ENCODE results near the gene ATF1.
"Not testable (repeated sequence)": the region's sequence is repeated elsewhere in the genome, so short reads cannot be mapped to it uniquely, and the experiment has no call there.

The ATF1 gene

DNA sequence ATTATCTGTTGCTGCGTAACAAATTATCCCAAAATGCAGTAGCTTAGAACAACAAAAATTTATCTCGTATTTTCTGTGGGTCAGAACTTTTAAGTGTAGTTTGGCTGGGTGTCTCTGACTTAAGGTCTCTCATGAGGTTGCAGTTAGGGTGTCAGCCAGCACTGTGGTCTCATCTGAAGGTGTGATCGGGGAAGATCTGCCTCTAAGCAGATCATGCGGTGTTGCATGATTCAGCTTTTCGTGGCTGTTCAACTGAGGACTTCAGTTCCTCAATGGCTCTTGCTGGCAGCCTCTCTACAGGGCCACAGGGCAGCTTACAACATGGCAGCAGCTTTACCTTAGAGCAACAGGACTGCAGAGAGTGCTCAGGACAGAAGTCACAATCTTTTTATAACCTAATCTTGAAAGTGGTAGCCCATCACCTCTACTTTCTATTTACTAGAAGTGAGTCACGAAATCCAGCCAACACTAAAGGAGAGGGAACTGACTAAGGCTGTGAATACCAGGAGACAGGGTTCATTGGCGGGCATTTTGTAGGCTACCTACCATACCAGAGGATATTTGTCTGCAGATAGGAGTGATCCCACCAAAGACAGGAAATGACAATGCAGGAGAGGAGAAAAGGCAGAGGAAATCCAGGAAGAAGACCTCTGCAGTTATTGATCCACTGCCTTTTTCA, 77.0 kb downstream of the ATF1 start:
- no peak for DNase-seq
- in situ Hi-C loops (cut with HindIII; ENCODE audit: low pct_ligation_motif_present, low pct_unique_long_range_greater_than_20kb, low sequenced_read_pairs), result no loop called here

DNA sequence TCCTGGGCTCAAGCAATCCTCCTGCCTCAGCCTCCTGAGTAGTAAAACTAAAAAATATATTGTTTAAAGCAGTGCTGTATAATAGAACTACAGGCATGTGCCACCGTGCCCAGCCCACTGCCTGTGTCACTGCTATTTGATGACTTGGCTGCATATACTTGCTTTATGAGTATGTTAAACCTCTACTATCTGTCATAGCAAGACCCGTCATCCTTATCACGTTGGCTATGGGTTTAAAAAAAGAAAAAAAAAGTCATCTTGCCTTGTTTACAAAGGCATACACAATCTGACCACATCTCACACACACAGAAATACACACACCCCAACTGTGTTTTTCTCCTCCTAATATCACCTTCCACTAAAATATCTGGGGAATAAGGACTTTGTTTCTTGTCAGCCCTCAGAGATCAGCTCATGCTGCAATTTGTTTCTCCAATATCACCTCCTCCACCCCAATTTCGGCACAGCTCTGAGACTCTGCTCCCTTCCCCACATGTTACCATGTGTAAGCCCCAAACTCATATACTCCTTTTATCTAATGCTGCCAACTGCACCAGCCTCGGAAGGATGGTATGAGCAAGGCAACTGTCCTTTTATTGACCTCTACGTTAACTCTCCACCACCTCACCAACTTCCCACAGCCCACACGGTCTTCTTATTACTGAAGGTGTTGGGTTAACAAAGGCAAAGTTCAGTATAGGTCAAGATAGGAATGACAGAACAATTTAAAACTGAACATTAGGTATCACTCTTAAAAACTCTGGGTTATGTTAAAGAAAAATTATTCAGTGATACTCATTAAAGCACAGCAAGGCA, 78.0 kb downstream of the ATF1 start:
- no peak for DNase-seq
- in situ Hi-C loops (cut with HindIII; ENCODE audit: low pct_ligation_motif_present, low pct_unique_long_range_greater_than_20kb, low sequenced_read_pairs), result no loop called here

DNA sequence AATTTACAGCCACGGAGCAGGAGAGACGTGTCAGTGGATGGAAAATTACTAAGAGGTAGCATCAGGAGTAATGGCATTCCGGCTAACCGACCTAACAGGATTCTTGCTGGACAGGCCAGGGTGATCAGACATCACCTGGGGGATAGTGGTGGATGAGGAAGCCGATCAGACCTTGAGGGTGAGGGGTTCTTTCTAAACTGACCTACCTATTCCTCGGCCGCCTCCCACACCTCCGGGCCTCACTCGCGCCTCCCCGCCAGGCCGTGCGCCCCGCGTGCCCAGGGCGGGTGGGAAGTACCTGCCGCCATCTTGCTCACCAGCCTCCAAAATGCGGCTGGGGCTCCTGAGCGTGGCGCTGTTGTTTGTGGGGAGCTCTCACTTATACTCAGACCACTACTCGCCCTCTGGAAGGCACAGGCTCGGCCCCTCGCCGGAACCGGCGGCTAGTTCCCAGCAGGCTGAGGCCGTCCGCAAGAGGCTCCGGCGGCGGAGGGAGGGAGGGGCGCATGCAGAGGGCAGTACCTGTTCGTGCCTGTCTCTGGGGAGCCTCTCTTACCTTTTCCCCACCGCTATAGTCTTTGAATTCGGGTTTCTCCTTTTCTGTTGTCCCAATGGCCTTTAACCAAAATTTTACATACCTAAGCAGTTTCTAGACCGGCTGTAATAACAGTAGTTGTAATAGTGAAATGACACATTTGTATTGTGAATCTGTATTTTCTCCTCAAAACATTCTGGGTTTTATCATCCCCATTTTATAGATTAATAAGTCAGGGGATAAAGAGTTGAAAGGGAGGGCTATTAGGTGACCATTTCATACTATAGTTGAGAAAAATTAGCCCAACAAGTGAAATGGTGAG, 79.0 kb downstream of the ATF1 start, which contains the start of gene TMPRSS12:
Gene TMPRSS12 (plus strand): TSS at position 290 of the 857 bp plus-strand sequence. CDS start 39 bp downstream, at position 329.
- no peak for DNase-seq
- in situ Hi-C loops (cut with HindIII; ENCODE audit: low pct_ligation_motif_present, low pct_unique_long_range_greater_than_20kb, low sequenced_read_pairs), result no loop called here

DNA sequence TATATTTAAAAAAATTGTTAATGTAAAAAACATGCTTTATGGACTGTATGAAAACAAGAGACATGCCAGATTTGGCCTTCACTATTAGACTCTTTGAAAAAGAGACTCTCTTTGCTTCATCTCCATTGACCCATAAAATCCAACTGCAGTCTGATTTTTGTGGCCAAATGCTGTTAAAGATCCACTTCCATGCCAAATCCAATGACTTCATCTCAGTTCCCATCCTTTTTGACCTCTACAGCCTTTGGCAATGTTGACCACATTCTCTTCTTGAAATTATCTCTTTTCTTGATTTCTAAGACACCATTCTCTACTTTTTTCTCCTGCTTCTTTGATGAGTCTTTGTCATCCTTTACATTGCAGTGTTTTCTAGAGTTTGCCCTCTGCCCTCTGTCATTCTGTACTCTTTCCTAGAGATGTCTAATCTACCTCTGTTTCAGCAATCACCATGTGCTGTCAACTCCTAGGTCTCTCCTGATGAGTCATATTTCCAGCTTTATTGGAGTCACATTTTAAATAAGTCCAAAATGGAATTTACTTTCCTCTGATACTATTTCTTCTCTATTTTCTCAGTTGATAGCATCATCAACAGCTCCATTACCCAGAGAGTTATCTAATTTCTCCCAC, 81.2 kb downstream of the ATF1 start:
- DNase-seq, result no peak
- in situ Hi-C loops (cut with HindIII; ENCODE audit: low pct_ligation_motif_present, low pct_unique_long_range_greater_than_20kb, low sequenced_read_pairs), result no loop called here

DNA sequence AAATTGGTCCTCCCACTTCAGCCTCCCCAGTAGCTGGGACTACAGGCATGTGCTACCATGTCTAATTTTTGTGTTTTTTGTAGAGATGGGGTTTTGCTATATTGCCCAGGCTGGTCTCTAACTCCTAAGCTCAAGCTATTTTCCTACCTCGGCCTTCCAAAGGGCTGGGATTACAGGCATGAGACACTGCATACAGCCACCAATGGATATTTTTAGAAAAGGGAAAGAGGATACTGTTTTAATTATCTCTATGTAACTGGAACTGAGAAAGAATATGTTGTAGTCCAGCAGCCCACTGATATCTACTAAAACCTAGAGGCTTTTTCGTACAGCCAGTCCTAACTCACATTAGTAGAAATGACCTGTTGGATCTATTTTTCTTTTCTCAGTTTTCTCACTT, 85.1 kb downstream of the ATF1 start:
- DNase-seq, result no peak
- in situ Hi-C loops (cut with HindIII; ENCODE audit: low pct_ligation_motif_present, low pct_unique_long_range_greater_than_20kb, low sequenced_read_pairs), result no loop called here

DNA sequence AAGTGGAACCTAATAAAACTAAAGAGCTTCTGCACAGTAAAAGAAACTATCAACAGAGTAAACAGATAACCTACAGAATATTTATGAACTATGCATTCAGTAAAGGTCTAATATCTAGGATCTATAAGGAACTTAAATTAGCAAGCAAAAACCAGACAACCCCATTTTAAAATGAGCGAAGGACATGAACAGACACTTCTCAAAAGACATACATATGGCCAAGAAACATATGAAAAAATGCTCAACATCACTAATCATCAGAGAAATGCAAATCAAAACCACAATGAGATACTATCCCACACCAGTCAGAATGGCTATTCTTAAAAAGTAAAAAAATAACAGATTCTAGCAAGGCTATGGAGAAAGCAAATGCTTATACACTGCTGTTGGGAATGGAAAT, 91.3 kb downstream of the ATF1 start:
- in situ Hi-C loops (cut with HindIII; ENCODE audit: low pct_ligation_motif_present, low pct_unique_long_range_greater_than_20kb, low sequenced_read_pairs); DNase-seq: not testable (repeated sequence)

DNA sequence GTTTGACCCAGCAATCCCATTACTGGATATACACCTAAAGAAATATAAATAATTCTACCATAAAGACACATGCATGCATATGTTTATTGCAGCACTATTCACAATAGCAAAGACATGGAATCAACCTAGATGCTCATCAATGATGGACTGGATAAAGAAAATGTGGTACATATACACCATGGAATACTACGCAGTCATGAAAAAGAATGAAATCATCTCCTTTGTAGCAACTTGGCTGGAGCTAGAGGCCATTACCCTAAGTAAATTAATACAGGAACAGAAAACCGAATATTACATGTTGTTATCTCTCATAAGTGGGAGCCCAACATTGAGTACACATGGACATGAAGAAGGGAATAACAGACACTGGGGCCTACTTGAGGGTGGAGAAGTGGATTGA, 91.8 kb downstream of the ATF1 start:
- in situ Hi-C loops (cut with HindIII; ENCODE audit: low pct_ligation_motif_present, low pct_unique_long_range_greater_than_20kb, low sequenced_read_pairs); DNase-seq: not testable (repeated sequence)

DNA sequence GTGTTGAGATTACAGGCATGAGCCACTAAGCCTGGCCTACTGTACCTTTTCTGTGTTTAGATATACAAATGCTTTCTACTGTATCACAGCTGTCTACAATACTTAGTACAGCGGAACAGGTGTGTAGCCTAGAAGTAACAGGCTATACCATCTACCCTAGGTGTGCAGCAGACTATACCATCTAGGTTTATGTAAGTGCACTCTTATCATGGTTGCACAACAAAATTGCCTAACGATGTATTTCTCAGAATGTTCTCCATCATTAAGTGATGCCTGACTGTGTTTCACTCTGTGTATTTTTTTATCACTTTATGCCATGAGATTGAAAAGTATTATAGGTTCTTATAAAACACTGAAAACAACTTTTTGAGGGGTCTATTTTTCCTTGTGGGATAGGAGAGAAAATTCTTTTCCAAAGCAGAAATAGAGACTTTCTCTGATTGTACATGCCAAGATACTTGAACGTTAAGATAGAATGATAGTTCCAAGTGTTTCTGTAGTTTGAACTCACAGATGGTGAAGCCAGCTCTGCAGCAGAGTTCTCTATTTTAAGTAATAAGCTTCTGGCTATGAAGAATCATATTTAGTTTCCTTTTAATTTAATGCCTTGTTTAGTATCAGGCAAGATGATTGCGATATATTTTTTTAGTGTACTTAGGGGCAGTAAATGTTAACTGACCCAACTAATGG, 95.9 kb downstream of the ATF1 start:
- in situ Hi-C loops (cut with HindIII; ENCODE audit: low pct_ligation_motif_present, low pct_unique_long_range_greater_than_20kb, low sequenced_read_pairs), result no loop called here
- DNase-seq, result no peak

DNA sequence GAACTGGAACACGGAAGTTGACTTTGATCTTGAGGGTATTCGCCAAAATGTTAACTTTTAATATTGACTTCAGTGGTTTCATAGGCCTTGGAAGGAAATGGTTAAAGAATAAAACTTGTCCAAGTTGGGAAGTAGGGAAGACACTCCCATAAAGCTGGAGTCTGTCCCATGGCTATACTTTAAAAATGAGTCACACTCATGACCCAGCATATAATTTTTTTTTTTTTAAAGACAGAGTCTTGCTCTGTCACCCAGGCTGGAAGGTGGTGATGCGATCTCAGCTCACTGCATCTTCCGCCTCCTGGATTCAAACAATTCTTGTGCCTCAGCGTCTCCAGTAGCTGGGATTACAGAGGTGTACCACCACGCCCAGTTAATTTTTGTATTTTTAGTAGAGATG, 98.4 kb downstream of the ATF1 start:
- in situ Hi-C loops (cut with HindIII; ENCODE audit: low pct_ligation_motif_present, low pct_unique_long_range_greater_than_20kb, low sequenced_read_pairs), result no loop called here

DNA sequence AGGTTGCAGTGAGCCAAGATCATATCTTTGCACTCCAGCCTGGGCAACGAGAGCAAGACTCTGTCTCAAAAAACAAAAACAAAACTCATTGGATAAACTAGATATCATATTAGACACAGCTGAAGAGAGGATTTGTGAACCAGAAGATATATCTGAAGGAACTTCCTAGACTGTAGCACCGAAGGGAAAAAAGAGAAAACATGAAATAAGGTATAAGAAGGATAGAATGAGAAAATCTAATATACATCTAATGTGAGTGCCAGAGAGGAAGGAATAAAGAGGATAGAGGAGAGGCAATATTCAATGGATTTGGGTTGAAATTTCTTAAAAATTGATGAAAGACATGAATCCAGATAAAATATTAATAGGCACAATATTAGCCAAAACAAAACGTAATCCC, 101.4 kb downstream of the ATF1 start:
- in situ Hi-C loops (cut with HindIII; ENCODE audit: low pct_ligation_motif_present, low pct_unique_long_range_greater_than_20kb, low sequenced_read_pairs), result no loop called here
- no peak for DNase-seq

More for the DNA sequence above, 98.4 kb downstream of the ATF1 start:
- peak; percentile 34 for DNase-seq

DNA sequence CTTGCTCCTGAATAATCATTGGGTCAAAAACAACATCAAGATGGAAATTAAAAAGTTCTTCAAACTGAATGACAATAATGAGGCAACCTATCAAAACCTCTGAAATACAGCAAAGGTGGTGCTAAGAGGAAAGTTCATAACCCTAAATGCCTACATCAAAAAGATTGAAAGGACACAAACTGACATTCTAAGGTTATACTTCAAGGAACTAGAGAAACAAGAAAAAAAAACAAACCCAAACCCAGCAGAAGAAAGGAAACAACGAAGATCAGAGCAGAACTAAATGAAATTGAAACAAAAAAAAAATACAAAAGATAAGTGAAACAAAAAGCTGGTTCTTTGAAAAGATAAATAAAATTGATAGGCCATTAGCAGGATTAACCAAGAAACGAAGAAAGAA, 105.0 kb downstream of the ATF1 start:
- in situ Hi-C loops (cut with HindIII; ENCODE audit: low pct_ligation_motif_present, low pct_unique_long_range_greater_than_20kb, low sequenced_read_pairs); DNase-seq: not testable (repeated sequence)
